GM12874 (cell line): ENCODE results near the gene ALPG.

Source experiments
- TF ChIP-seq, protein P1 (sequence below): IDR thresholded peaks from 2 replicates; pipeline ENCODE4 v1.5.1; 2011; ENCODE audit warnings: low read depth, mild to moderate bottlenecking, control low read depth, low read length, moderate library complexity; ENCODE audit not compliant: insufficient read depth

The ALPG gene

DNA sequence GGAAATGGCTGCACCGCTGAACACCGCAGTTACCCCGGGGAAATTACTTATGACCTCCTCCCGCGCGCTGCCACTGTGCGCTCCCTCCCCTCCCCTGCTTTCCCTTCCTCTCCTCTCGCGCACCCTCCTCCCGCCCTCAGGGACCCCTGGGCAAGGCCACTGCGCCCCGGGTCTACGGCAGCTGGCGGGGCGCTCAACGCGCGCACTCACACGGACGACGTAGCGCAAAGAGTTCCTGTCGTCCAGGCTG, 20.2 kb upstream of the ALPG start:
- TF ChIP-seq, protein P1, sequence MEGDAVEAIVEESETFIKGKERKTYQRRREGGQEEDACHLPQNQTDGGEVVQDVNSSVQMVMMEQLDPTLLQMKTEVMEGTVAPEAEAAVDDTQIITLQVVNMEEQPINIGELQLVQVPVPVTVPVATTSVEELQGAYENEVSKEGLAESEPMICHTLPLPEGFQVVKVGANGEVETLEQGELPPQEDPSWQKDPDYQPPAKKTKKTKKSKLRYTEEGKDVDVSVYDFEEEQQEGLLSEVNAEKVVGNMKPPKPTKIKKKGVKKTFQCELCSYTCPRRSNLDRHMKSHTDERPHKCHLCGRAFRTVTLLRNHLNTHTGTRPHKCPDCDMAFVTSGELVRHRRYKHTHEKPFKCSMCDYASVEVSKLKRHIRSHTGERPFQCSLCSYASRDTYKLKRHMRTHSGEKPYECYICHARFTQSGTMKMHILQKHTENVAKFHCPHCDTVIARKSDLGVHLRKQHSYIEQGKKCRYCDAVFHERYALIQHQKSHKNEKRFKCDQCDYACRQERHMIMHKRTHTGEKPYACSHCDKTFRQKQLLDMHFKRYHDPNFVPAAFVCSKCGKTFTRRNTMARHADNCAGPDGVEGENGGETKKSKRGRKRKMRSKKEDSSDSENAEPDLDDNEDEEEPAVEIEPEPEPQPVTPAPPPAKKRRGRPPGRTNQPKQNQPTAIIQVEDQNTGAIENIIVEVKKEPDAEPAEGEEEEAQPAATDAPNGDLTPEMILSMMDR, result no peak

DNA sequence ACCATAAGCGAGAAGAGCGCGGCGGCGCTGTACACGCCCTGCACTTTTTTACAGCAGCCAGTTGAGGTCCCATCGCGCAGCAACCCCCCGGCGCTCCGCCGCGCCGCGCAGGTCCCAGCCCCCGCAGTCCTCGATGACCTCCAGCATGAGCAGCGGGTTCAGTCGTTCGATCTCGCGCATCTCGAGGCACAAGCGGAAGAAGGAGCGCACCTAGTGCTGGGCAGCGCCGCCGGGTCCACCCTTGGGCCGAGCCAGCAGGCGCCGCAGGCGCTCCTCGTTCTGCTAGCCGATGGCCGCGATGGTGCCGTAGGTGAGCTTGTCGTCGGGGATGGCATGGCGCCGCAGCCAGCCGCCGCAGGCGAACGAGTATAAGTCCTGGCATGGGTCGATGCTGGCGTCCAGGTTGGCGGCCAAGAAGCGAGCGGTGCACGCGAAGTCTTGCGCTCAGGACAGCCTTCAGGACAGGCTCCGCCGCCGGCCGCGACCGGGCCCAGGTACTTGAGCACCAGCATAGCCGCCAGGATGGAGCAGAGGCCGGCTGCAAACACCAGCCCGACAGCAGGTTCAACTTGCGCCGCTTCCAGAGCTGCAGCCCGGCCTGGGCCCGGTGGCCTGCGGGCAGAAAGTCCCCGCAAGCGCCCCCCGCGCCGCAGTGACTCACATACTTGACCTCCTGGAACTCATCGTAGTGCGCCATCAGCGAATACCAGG, 19.7 kb upstream of the ALPG start:
- TF ChIP-seq, protein P1, result no peak

DNA sequence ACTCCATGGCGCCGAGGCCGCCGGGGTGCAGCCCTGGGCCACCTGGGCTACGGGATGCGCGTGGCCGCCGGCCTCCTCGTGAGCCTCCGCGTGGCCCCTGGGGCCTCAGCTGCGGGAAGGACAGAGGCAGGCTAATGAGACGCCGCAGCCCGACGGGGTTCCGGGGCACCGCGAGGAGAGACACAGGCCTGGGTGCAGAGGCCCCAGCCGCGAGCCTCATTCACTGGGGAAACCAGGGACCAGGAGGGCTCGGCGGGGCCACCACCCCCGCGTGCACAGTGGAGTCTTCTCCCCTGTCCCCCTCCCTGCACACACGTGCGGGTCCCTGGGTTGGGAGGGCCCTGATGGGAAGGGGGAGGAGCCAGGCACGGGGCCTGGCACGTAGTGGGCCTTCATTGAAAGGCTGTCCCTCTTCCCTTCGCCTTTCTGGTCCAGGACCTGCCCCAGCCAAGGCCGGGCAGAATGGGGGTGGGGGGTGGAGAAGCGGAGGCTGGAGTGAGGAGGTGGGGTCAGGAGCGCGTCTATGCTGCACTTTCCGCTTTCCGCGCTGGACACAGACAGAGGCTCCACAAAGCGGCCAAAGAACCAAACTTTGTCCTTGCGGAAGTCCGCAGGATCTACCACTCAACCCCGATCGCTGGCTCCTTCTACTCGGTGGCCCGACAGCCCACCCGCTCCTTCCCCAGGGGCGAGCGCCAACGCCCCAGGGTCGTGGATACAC, 19.0 kb upstream of the ALPG start:
- TF ChIP-seq, protein P1, result no peak

DNA sequence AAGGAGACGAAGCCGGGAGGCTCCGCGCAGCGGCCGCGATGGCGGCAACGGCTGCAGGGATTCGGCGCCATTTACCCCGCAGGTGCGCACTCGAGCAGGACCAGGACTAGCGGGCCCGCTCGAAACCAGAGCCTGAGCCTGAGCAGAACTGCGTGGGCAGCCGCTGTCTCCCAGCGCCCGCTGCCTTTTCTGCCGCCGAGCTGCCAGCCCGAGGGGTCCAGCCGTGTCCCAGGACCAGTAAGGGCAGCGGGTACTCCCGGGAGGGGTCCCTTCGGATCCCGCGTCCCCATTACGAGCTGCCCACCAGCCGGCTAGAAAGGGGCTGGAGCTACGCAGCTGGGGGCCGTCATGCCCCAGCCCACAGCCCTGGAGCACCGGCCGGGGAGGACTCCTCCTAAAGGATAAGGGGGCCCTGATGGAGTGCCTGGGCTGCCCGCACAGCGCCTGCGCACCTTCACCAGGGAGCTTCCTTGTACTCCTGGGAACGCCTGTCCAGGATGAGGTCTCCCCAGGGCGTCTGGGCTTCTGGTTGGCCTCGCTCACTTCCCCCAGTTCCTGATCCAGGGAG, 18.2 kb upstream of the ALPG start:
- TF ChIP-seq, protein P1, result no peak

DNA sequence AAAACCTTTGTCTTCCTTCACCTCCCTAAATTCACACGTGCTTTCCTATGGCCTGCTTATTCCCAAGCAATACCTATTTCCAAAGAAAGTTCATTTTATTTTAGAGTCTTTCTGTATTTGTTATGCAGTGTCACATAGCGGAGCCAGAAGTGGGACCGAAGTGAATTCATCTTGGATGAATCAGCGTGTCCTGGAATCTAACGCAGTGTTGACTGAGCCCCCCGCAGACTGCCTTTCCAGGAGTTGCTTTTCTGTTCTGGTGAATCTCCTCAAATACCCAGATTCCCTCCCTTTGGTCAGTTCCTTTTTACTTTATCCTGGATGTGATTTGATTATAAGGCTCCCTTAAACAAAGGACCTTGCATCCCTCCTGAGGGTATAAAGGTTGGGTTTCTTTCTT, 17.3 kb upstream of the ALPG start:
- TF ChIP-seq, protein P1, result no peak

DNA sequence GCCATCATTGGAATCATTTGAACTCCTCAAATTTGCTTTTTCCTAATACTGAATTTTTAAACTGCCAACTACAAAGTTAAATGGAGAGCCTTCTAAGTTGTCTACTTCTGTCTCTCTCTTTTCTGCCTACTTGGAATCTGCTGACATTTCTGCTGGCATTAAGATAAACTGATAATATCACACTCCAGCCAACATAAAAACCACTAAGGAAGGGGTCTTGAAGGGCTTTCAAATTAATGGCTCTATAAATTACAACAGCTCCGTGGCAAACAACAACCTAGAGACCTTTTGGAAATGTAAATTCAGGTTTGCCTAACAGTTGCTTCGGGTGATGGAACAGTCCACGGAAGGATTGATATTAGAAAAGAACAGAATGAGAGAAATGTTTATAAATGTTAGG, 16.0 kb upstream of the ALPG start:
- TF ChIP-seq, protein P1, result no peak

DNA sequence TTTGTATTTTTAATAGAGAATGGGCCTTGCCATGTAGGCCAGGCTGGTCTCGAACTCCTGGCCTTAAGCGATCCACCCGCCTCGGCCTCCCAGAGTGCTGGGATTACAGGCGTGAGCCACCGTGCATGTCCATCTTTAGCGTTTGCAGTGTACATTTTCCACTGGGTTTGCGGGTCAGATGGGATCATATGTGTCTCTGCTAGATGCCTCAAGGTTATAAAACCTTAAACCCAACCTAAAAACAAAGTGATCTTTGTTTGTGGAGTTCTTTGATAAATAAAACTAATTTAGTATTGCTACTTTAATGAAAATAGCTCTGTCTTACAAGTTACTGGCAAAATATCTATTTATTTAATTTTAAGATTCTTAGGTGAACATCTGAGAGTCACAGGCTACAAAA, 13.1 kb upstream of the ALPG start:
- TF ChIP-seq, protein P1, result no peak
